IMR-90 (cell line): ENCODE results near the gene ID3. TPM values are rescaled to one million over a fixed set of nuclear protein-coding genes. Genes with fewer than 3 reads are reported as not detected.

ENCODE experiments used
- ATAC-seq: fragments of 200-7000 bp; cut with Tn5 transposase; 2 replicates; pipeline ENCODE4 v1.9.1; 2020; ENCODE audit warnings: low read depth, mild to moderate bottlenecking, moderate library complexity
- BruUV-seq: library from RNA; stranded (reverse); fragments of 400-500 nt; replicated peaks from 2 replicates; lab custom pipeline; 2021; lab: Mats Ljungman, UMichigan
- CTCF ChIA-PET: fragments of 300-600 bp; formaldehyde crosslinking; extraction: SDS; loops from one replicate; lab custom pipeline; 2021; ENCODE audit warnings: antibody characterized with exemption; lab: Yijun Ruan, JAX
- POLR2A ChIA-PET: fragments of 300-600 bp; sonication (Branson Sonifier 250); formaldehyde crosslinking; loops from one replicate; lab custom pipeline; 2022; ENCODE audit warnings: antibody characterized with exemption; ENCODE audit not compliant: unreplicated experiment; lab: Charles Lee
- DNase-seq: peaks from one replicate; pipeline ENCODE4 v3.0.0; 2013
- H2AFZ ChIP-seq: replicated peaks from 2 replicates; pipeline ENCODE3; 2013; ENCODE audit warnings: low read length, mild to moderate bottlenecking; ENCODE audit not compliant: poor library complexity
- H2AK5ac ChIP-seq: 2 replicates; pipeline ENCODE4 v1.6.1; 2013; ENCODE audit warnings: low read depth, low read length, inconsistent platforms
- H2AK9ac ChIP-seq: replicated peaks from 2 replicates; pipeline ENCODE3; 2013; ENCODE audit warnings: mild to moderate bottlenecking, low read depth, low read length, moderate library complexity; ENCODE audit not compliant: poor library complexity
- H2BK120ac ChIP-seq: 2 replicates; pipeline ENCODE4 v1.6.1; 2013; ENCODE audit warnings: low read depth, low read length, inconsistent platforms
- H2BK15ac ChIP-seq: 3 replicates; pipeline ENCODE4 v1.6.1; 2013; ENCODE audit warnings: low read depth, low read length, inconsistent platforms
- H2BK20ac ChIP-seq: 2 replicates; pipeline ENCODE4 v1.6.1; 2013; ENCODE audit warnings: low read depth, mild to moderate bottlenecking, inconsistent platforms, low read length, moderate library complexity
- H2BK5ac ChIP-seq: 2 replicates; pipeline ENCODE4 v1.6.1; 2013; ENCODE audit warnings: mild to moderate bottlenecking, low read depth, low read length, inconsistent platforms; ENCODE audit not compliant: poor library complexity, severe bottlenecking
- H3K14ac ChIP-seq: replicated peaks from 2 replicates; pipeline ENCODE4 v1.6.1; 2013; ENCODE audit warnings: low read depth, low read length, inconsistent platforms
- H3K18ac ChIP-seq: 2 replicates; pipeline ENCODE4 v1.6.1; 2013; ENCODE audit warnings: low read depth, low read length, control low read depth
- H3K23ac ChIP-seq: 2 replicates; pipeline ENCODE4 v1.6.1; 2013; ENCODE audit warnings: low read depth, low read length, inconsistent platforms
- H3K27ac ChIP-seq: 2 replicates; pipeline ENCODE4 v1.5.1; 2013; ENCODE audit warnings: mild to moderate bottlenecking, control low read depth, low read length; ENCODE audit not compliant: insufficient read depth
- H3K27me3 ChIP-seq: 2 replicates; pipeline ENCODE4 v1.6.1; 2013; ENCODE audit warnings: low read length; ENCODE audit not compliant: control insufficient read depth, insufficient read depth
- H3K36me3 ChIP-seq: 2 replicates; pipeline ENCODE4 v1.6.1; 2013; ENCODE audit warnings: low read length, mixed read lengths; ENCODE audit not compliant: control insufficient read depth, insufficient read depth
- H3K4ac ChIP-seq: 2 replicates; pipeline ENCODE4 v1.6.1; 2013; ENCODE audit warnings: low read depth, low read length, inconsistent platforms
- H3K4me1 ChIP-seq: 2 replicates; pipeline ENCODE4 v1.6.1; 2013; ENCODE audit warnings: low read length, mixed read lengths; ENCODE audit not compliant: control insufficient read depth, insufficient read depth
- H3K4me2 ChIP-seq: 2 replicates; pipeline ENCODE4 v1.6.1; 2013; ENCODE audit warnings: low read depth, mild to moderate bottlenecking, control low read depth, low read length, moderate library complexity
- H3K4me3 ChIP-seq: 2 replicates; pipeline ENCODE4 v1.5.1; 2013; ENCODE audit warnings: low read depth, mild to moderate bottlenecking, control low read depth, low read length, moderate library complexity; ENCODE audit not compliant: insufficient read depth
- H3K56ac ChIP-seq: 2 replicates; pipeline ENCODE4 v1.6.1; 2013; ENCODE audit warnings: low read length, inconsistent platforms; ENCODE audit not compliant: insufficient read depth; ENCODE audit errors: extremely low read depth
- H3K79me1 ChIP-seq, 2 experiments: 2 replicates each; pipeline ENCODE4 v1.6.1; 2013; ENCODE audit warnings: low read length in 2 of 2, inconsistent platforms in 1 of 2, low read depth in 1 of 2
- H3K9ac ChIP-seq: 2 replicates; pipeline ENCODE4 v1.6.1; 2013; ENCODE audit warnings: low read depth, low read length, control low read depth
- H3K9me1 ChIP-seq: 2 replicates; pipeline ENCODE4 v1.6.1; 2013; ENCODE audit warnings: low read length, inconsistent platforms; ENCODE audit not compliant: insufficient read depth
- H3K9me3 ChIP-seq: 2 replicates; pipeline ENCODE4 v1.6.1; 2013; ENCODE audit warnings: low read length; ENCODE audit not compliant: control insufficient read depth, insufficient read depth
- H4K20me1 ChIP-seq: 2 replicates; pipeline ENCODE4 v1.6.1; 2013; ENCODE audit warnings: low read length, inconsistent platforms; ENCODE audit not compliant: insufficient read depth
- H4K5ac ChIP-seq: 2 replicates; pipeline ENCODE4 v1.6.1; 2013; ENCODE audit warnings: mild to moderate bottlenecking, low read depth, low read length, control low read depth
- H4K8ac ChIP-seq, 2 experiments: 2 replicates each; pipeline ENCODE4 v1.6.1; 2013; ENCODE audit warnings: low read depth in 2 of 2, low read length in 2 of 2, control low read depth in 1 of 2, inconsistent platforms in 1 of 2
- H4K91ac ChIP-seq: 2 replicates; pipeline ENCODE4 v1.6.1; 2013; ENCODE audit warnings: low read depth, low read length, inconsistent platforms; ENCODE audit not compliant: insufficient read depth
- CEBPB ChIP-seq: IDR thresholded peaks from 2 replicates; pipeline ENCODE4 v1.6.1; 2012; ENCODE audit warnings: low read depth, low read length, improper control_type of control experiment
- CHD1 ChIP-seq: IDR thresholded peaks from 2 replicates; pipeline ENCODE4 v1.6.1; 2012; ENCODE audit warnings: low read depth, low read length, improper control_type of control experiment
- ELK1 ChIP-seq: fragments of 150-350 bp; IDR thresholded peaks from 2 replicates; pipeline ENCODE4 v1.6.1; 2016; ENCODE audit warnings: low read depth, mild to moderate bottlenecking, low read length, moderate library complexity, borderline replicate concordance
- MAFK ChIP-seq: IDR thresholded peaks from 2 replicates; pipeline ENCODE4 v1.6.1; 2012; ENCODE audit warnings: low read depth, low read length, improper control_type of control experiment
- USF2 ChIP-seq: fragments of 150-350 bp; IDR thresholded peaks from 2 replicates; pipeline ENCODE4 v1.6.1; 2017; ENCODE audit warnings: mild to moderate bottlenecking, antibody characterized with exemption, low read length, low read depth
- WGBS, 2 experiments: methylation state at CpG; one replicate each; pipeline versions ENCODE4 v1.1.5 to v1.1.7; 2013; ENCODE audit warnings: missing lambda C conversion rate in 2 of 2; ENCODE audit not compliant: insufficient read length in 1 of 2; ENCODE audit errors: extremely low coverage in 2 of 2; 5-methylcytosine and 5-hydroxymethylcytosine counted together
- dilution Hi-C: fragments of 300-500 bp; cut with HindIII; formaldehyde crosslinking; loops from one replicate; pipeline ENCODE4 v1.14.3; 2018; ENCODE audit warnings: low sequenced_read_pairs; ENCODE audit not compliant: unreplicated experiment
- in situ Hi-C: fragments of 300-500 bp; cut with MboI; formaldehyde crosslinking; loops from 3 replicates; pipeline ENCODE4 v1.14.3; 2019; ENCODE audit warnings: low sequenced_read_pairs, inconsistent platforms, mixed read lengths
- intact Hi-C: fragments of 100-400 bp; cut with micrococcal nuclease; formaldehyde crosslinking; loops from 2 replicates; pipeline ENCODE4 v1.10.0; 2022
- polyA plus RNA-seq, 3 experiments: library from polyadenylated mRNA; depleted of rRNA; stranded (reverse); fragments of >200 nt; gene quantifications; 2 replicates each; pipeline ENCODE4 v1.2.3, GENCODE V29; 2012; ENCODE audit warnings: low replicate concordance in 1 of 3
- total RNA-seq: library from RNA; depleted of rRNA; stranded (reverse); fragments of >200 nt; gene quantifications from 2 replicates; pipeline ENCODE4 v1.2.3, GENCODE V29; 2012

ID3 gene
- total and polyA plus RNA-seq, 2 of the 4 experiments (the other 2 are of a cell fraction): 109 to 304 TPM

- no peak for TF ChIP-seq ELK1
These were observed 862 bp upstream of the ID3 start (continued) for GRCh38 chr1:23559985-23560741.

GRCh38 chr1:23558872-23559135, 497 bp downstream of the ID3 start:
- no peak for DNase-seq
- CTCF ChIA-PET: interaction anchor here (0.6 to 2.0 kb wide), 3 partner anchors 14 to 213 kb away, joined by 3 to 8 read pairs (median 4); no protein-coding TSS in a partner anchor
- dilution Hi-C loops (no loop called here), in situ Hi-C loops (no loop called here), intact Hi-C loops (loop anchor here (5.0 kb wide), 1 partner anchor 133 kb away; the partner anchor contains the start of gene RPL11)
- Histone ChIP-seq H2AK9ac (peak overlapping the region; percentile 60), H3K27ac (peak overlapping the region; percentile 87), H3K4ac (peak overlapping the region; percentile 87), H3K56ac (peak overlapping the region; percentile 95), H2BK120ac (peak overlapping the region; percentile 32; the same call in 1 of the 2 replicates), H2BK15ac (peak overlapping the region; percentile 19; the same call in 1 of the 3 replicates), H3K36me3 (peaks cover 16% of the 10 kb centered on the region), H4K8ac (peak overlapping the region; percentile 50 to 86; a peak in 3 of 4 replicates), H4K20me1 (peaks cover 42% of the 10 kb centered on the region), H3K9me1 (peaks cover 8% of the 10 kb centered on the region), H3K14ac (peak overlapping the region; percentile 96), H3K4me3 (peak overlapping the region; percentile 76), H3K18ac (peak overlapping the region; percentile 21), H3K4me2 (peak overlapping the region; percentile 80), H3K23ac (peak overlapping the region; percentile 97), H2BK5ac (peak overlapping the region; percentile 85), H4K5ac (peak overlapping the region; percentile 23), H2AFZ (peak overlapping the region; percentile 77), H2BK20ac (no peak overlapping the region), H3K27me3 (no peaks in the 10 kb centered on the region), H3K9ac (peak overlapping the region; percentile 99), H3K9me3 (no peaks in the 10 kb centered on the region), H2AK5ac (peak overlapping the region; percentile 60), H4K91ac (peak overlapping the region; percentile 49), H3K4me1 (peaks cover 38% of the 10 kb centered on the region), H3K79me1 (peaks cover 12 to 53% of the 10 kb centered on the region in 2 experiments; a peak in 3 of 4 replicates)
- 0% methylated on average over 8 of the region's 14 CpGs; no CpG with 5 or more reads in 1 of the 2 experiments for WGBS, 2 experiments
- no TSS peak for BruUV-seq
- ATAC-seq: no peak
- POLR2A ChIA-PET: interaction anchor here (0.6 to 1.6 kb wide), 4 partner anchors 8 to 76 kb away, joined by 3 to 11 read pairs (median 6); no protein-coding TSS in a partner anchor
- TF ChIP-seq CEBPB: no peak
- TF ChIP-seq USF2: 0 out of 2 replicates have a peak, but pooled peaks have one; percentile 22
- peak; percentile 99 for TF ChIP-seq CHD1
- no peak for TF ChIP-seq MAFK
